ENCODE results near the gene NDUFB11. TPM values are rescaled to one million over a fixed set of nuclear protein-coding genes. Genes with fewer than 3 reads are reported as not detected.

The NDUFB11 gene
- total and polyA plus RNA-seq, 2 donors (not counting 1 experiment from before 2014, with no cell fraction given): 38.9 to 72.7 TPM

GRCh38 chrX:47158781-47159180 lies 14.3 kb upstream of the NDUFB11 start:
- Histone ChIP-seq H3K27ac (ENCODE audit: insufficient read depth, low read length) (no peak overlapping the region), H4K20me1 (ENCODE audit: control insufficient read depth, extremely low read depth, insufficient read depth, low read length) (no peaks in the 10 kb centered on the region), H2AFZ (ENCODE audit: low read length) (no peak overlapping the region), H3K4me2 (ENCODE audit: extremely low read depth, insufficient read depth, low read length) (no peak overlapping the region), H3K4me3 (replicated peaks in 1 of 4; ENCODE audit: control extremely low read depth in 1 of 4, insufficient read depth in 1 of 4, low read depth in 3 of 4, low read length in 4 of 4) (no peak overlapping the region), H3K4me1 (ENCODE audit: control insufficient read depth, extremely low read depth, insufficient read depth, low read length) (no peaks in the 10 kb centered on the region), H3K9ac (ENCODE audit: insufficient read depth, low read length) (no peak overlapping the region), H3K27me3 (ENCODE audit: control insufficient read depth, insufficient read depth, low read length) (no peaks in the 10 kb centered on the region), H3K36me3 (ENCODE audit: control insufficient read depth, insufficient read depth, low read length) (peaks cover 7% of the 10 kb centered on the region), H3K9me3 (ENCODE audit: control insufficient read depth, insufficient read depth, low read depth, low read length) (no peaks in the 10 kb centered on the region), H3K79me2 (ENCODE audit: control insufficient read depth, insufficient read depth, low read length) (peaks cover 52% of the 10 kb centered on the region)
- TF ChIP-seq CTCF (conservative IDR thresholded peaks at IDR 0.05 in 1 of 2, IDR thresholded peaks at IDR 0.05 in 1 of 2; ENCODE audit: low read depth in 1 of 2, low read length in 2 of 2): no peak
- TF ChIP-seq EZH2 (IDR thresholded peaks at IDR 0.05; ENCODE audit: low read length, missing control alignments): no peak
- no peak for DNase-seq (ENCODE audit: low read depth in 2 of 2)

- Histone ChIP-seq H3K9ac (ENCODE audit: insufficient read depth, low read length) (no peak overlapping the region), H3K4me3 (replicated peaks in 1 of 4; ENCODE audit: control extremely low read depth in 1 of 4, insufficient read depth in 1 of 4, low read depth in 3 of 4, low read length in 4 of 4) (no peak overlapping the region), H3K36me3 (ENCODE audit: control insufficient read depth, insufficient read depth, low read length) (peaks cover 7% of the 10 kb centered on the region), H4K20me1 (ENCODE audit: control insufficient read depth, extremely low read depth, insufficient read depth, low read length) (no peaks in the 10 kb centered on the region), H3K27me3 (ENCODE audit: control insufficient read depth, insufficient read depth, low read length) (no peaks in the 10 kb centered on the region), H3K27ac (ENCODE audit: insufficient read depth, low read length) (no peak overlapping the region), H3K4me1 (ENCODE audit: control insufficient read depth, extremely low read depth, insufficient read depth, low read length) (no peaks in the 10 kb centered on the region), H3K4me2 (ENCODE audit: extremely low read depth, insufficient read depth, low read length) (no peak overlapping the region), H3K79me2 (ENCODE audit: control insufficient read depth, insufficient read depth, low read length) (peaks cover 58% of the 10 kb centered on the region), H3K9me3 (ENCODE audit: control insufficient read depth, insufficient read depth, low read depth, low read length) (no peaks in the 10 kb centered on the region), H2AFZ (ENCODE audit: low read length) (no peak overlapping the region)
- DNase-seq (ENCODE audit: low read depth in 2 of 2): no peak
- TF ChIP-seq EZH2 (IDR thresholded peaks at IDR 0.05; ENCODE audit: low read length, missing control alignments): no peak
- no peak for TF ChIP-seq CTCF (conservative IDR thresholded peaks at IDR 0.05 in 1 of 2, IDR thresholded peaks at IDR 0.05 in 1 of 2; ENCODE audit: low read depth in 1 of 2, low read length in 2 of 2)
These were observed 13.6 kb upstream of the NDUFB11 start for GRCh38 chrX:47158131-47158530.

GRCh38 chrX:47156611-47157520 lies 12.4 kb upstream of the NDUFB11 start:
- no peaks in the 10 kb centered on the region for H3K9me3 ChIP-seq (ENCODE audit: control insufficient read depth, insufficient read depth, low read depth, low read length)
- no peak overlapping the region for H3K27ac ChIP-seq (ENCODE audit: insufficient read depth, low read length)
- H3K27me3 ChIP-seq (ENCODE audit: control insufficient read depth, insufficient read depth, low read length): no peaks in the 10 kb centered on the region
- H3K9ac ChIP-seq (ENCODE audit: insufficient read depth, low read length): no peak overlapping the region
- no peak overlapping the region for H3K4me2 ChIP-seq (ENCODE audit: extremely low read depth, insufficient read depth, low read length)
- no peak for TF ChIP-seq EZH2 (IDR thresholded peaks at IDR 0.05; ENCODE audit: low read length, missing control alignments)
- no peak for TF ChIP-seq CTCF (conservative IDR thresholded peaks at IDR 0.05 in 1 of 2, IDR thresholded peaks at IDR 0.05 in 1 of 2; ENCODE audit: low read depth in 1 of 2, low read length in 2 of 2)
- no peaks in the 10 kb centered on the region for H4K20me1 ChIP-seq (ENCODE audit: control insufficient read depth, extremely low read depth, insufficient read depth, low read length)
- peaks cover 7% of the 10 kb centered on the region for H3K36me3 ChIP-seq (ENCODE audit: control insufficient read depth, insufficient read depth, low read length)
- peaks cover 64% of the 10 kb centered on the region for H3K79me2 ChIP-seq (ENCODE audit: control insufficient read depth, insufficient read depth, low read length)
- H3K4me1 ChIP-seq (ENCODE audit: control insufficient read depth, extremely low read depth, insufficient read depth, low read length): no peaks in the 10 kb centered on the region
- DNase-seq (ENCODE audit: low read depth in 2 of 2): peak in 1 of 2 donors; percentile 20
- no peak overlapping the region for H2AFZ ChIP-seq (ENCODE audit: low read length)
- H3K4me3 ChIP-seq (replicated peaks in 1 of 4; ENCODE audit: control extremely low read depth in 1 of 4, insufficient read depth in 1 of 4, low read depth in 3 of 4, low read length in 4 of 4): no peak overlapping the region

Data from fibroblast of lung (primary cell).